ENCODE measurements around the gene WIPF1.

The WIPF1 gene

GRCh38 chr2:174535757-174536703 lies 61.6 kb downstream of the WIPF1 start:
- no peak for DNase-seq (ENCODE audit: low spot score)

DNA sequence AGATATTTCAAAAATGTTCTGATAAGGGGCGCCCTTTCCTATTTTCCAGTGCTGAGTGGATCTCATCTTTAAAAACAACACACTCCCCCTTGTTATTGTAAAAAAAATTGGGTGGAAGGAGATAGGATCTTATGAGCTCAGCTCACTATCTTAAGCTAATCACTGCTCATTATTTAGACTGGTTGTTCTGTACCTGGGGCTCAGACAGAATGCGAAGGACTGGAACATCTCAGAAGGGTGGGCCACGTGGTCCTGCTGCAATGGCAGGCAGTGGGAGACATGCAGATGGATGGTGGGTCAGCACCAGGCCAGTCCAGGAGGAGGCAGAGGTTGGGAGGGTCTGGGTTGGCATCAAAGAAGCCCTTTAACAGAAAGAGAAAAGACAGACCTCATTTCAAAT lies 62.5 kb downstream of the WIPF1 start:
- DNase-seq (ENCODE audit: low spot score), result no peak

DNA sequence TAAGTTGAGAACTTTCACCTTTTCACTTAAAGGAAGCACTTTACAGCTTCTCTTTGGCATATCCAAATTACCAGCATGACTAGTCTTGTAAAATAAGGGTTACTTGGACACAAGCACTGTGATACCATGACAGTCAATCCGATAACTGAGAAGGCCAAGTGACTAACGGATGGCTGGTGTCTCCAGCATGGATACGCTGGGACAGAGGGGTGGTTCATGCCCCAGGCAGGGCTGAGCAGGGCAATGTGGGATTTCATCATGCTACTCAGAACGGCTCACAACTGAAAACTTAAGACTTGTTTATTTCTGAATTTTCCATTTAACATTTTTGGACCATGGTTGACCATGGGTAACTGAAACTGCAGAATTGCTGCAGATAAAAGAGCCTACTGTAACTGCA lies 67.7 kb downstream of the WIPF1 start:
- DNase-seq (ENCODE audit: low spot score), result no peak

DNA sequence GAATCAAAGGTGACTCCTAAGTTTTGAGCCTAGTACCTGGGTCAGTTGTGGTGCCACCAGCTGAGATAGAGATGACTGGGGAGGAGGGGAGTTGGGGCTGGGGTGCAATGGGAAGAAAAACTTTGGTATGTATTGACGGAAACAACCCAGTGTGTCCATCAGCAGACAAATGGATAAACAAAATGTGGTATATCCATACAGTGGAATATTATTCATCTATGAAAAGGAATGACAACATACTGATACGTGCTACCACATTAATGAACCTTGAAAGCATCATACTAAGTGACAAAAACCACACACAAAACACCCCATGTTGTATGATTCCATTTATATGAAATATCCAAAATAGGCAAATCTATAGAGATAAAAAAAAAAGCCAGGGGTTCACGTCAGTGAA lies 69.6 kb downstream of the WIPF1 start:
- no peak for DNase-seq (ENCODE audit: low spot score)

DNA sequence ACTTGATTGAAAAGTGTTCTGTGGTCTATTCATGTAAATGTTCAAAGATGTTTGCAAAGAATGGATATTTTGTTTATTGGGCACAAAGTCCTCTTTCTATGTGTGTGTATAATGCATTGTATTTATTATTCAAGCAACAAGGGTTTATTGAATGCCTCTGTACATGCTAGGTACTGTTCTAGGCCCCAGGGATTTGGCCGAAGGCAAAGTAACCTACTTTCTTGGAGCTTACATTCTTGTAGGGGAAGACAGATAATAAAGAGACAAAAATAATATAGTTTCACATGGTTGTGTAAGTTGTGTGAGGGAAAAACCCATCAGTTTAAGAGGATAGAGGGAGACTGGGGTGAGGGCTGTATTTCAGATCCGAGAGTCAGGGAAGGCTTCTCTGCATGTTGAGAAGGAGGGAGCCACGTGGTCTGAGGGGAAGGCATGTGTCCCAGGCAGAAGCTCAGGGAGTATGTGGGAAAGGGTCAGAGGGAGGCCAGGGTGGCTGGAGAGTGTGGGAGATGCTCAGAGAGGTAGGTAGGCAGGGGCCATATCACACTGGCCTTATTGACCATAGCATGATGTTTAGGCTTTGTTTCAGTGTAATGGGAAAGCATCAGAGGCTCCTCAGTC lies 70.4 kb downstream of the WIPF1 start:
- no peak for DNase-seq (ENCODE audit: low spot score)

DNA sequence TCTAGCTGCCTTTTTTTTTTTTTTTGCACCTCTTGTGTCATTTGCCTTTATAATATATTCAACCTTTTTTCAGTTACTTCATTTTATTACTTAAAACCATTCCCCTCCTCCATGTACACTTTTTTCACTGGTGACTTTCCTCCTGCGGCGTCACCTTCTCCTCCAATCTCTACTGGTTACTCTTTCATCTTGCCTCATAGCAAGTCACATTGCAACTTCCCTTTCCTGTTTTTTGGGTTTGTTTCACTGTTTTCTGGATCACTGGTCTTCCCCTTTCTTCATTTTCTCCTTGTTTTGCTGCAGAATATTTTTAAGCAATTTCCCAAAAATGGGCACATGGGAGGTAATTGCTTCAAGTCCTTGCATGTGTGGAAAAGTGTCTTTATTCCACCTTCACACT lies 73.1 kb downstream of the WIPF1 start:
- DNase-seq (ENCODE audit: low spot score), result no peak

GRCh38 chr2:174522553-174522952 lies 75.1 kb downstream of the WIPF1 start:
- no peak for DNase-seq (ENCODE audit: low spot score)

GRCh38 chr2:174518395-174518794 lies 79.2 kb downstream of the WIPF1 start:
- DNase-seq (ENCODE audit: low spot score), result no peak

DNA sequence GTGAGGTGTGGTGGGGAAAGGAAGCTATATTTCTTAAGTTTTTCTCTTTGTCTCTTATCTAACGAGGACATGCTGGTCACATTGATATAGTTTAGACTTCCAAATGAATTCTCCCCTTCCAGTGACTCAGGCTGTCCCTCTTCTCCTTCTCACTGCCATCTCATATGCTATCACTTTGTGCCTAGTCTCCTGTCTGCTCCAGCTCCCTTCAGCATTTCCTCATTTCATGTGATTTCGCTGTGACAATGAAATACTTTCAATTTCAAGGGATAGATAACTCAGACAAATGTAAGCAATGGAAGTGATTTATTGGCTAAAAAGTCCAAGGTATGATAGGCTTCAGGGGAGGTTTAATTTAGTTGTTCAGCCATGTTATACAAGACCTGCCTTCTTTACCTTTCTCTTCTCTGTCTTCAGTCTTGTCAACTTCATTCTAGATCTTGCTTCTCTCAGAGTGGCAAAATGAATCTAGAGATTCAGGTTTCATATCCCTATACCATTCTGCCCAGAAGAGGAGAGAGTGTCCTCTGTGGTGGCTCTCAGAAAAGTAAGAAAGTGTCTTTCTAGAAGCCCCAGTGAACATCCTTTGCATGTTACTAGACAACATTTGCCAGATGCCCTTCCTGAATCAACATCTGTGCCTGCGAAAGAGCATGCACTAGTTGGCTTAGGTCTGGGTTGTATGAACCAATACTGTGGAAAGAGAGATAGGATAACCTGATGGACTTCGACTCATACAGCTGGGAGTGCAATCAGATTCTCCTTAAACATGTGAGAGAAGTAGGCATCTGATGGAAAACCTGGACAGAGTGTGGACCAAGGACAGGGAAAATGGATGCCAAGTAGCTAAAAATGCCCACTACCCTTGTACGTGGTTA lies 80.9 kb downstream of the WIPF1 start:
- no peak for DNase-seq (ENCODE audit: low spot score)

DNA sequence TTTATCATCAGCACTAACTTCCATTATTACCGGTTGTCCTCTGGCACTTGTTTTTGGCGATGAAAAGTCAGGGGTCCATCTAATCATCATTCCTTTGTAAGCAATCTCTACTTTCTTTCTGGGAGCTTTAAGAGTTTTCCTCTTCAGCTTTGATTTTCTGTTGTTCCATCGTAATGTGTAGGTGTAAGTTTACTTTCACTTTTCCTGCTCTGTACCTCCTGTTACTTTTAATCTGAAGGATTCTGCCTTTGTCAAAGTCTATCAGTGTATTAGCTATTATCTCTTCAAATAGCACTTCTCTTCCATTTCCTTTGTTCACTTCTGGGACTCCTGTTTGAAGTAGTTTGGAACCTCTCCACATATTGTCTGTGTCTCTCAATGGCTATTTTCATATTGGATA lies 85.3 kb downstream of the WIPF1 start:
- DNase-seq (ENCODE audit: low spot score), result no peak

DNA sequence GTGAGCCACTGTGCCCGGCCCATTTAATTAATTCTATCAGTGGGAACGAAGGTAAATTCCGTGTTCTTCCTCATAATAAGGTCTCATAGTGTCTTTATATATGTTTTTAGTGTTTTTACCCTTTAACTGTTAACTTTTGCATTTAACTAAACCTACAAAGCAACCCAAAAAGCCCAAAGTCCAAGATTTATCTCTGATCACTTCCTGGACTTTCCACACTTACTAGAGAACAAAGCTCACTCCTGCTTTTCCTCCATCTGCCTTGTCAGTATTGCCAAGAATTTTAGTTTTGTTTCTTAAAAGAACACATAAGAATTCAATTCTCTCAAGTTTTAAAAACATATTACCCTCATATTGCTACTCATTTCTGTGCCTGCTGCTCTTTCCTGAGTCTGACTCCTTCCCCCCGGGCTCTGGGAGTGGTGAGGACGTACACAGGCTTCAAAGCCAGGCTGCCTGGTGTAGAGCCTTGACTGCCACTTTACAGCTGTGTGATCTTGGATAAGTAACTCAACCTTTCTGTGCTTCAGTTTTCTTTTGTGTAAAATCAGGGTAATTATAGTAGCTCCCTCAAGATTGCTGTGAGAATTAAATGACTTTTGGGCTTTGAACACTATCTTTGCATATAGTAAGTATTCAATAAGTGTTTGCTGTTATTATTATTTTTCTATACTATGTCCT lies 85.9 kb downstream of the WIPF1 start:
- no peak for DNase-seq (ENCODE audit: low spot score)

DNA sequence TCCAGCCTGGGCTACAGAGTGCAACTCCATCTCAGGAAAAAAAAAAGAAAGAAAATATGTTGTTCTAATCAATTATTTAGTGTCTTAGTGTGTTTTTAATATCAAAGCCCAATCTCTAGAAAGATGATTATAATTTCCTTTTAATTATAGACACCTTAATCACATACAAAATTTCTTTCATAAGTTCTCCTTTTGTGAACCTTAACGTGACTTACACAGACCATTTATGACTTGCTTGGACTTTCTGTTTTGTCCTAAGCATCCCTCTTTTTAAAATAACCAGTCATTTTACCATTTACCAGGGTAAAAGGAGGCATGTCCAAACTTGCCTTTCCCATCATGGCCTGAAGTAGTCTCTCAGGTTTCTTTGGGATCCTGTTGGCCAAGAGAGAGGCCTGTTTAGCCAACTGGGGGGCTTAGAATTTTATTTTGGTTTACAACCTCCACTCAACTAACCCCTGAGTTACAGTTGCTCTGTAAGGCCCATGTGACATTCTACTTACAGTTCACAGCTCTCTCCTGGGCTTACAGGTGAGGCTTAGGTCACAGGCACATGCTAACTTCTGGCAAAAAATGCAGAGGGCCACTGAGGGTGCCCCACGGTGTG lies 86.9 kb downstream of the WIPF1 start:
- no peak for DNase-seq (ENCODE audit: low spot score)

All from hepatic stellate cell (primary cell).